GM12872 (cell line): ENCODE data around the gene BAZ1B.

ENCODE experiments used
- CTCF ChIP-seq: IDR thresholded peaks from 3 replicates; pipeline ENCODE4 v1.5.1; 2011; ENCODE audit warnings: low read depth, mild to moderate bottlenecking, low read length, moderate library complexity; ENCODE audit not compliant: insufficient read depth

The BAZ1B gene

GRCh38 chr7:73427902-73428787 lies 93.9 kb downstream of the BAZ1B start:
- TF ChIP-seq CTCF: no peak

GRCh38 chr7:73426016-73426415 lies 96.1 kb downstream of the BAZ1B start:
- no peak for TF ChIP-seq CTCF

GRCh38 chr7:73425356-73425983 lies 96.6 kb downstream of the BAZ1B start:
- TF ChIP-seq CTCF: no peak

GRCh38 chr7:73424489-73424885 lies 97.6 kb downstream of the BAZ1B start:
- no peak for TF ChIP-seq CTCF

- TF ChIP-seq CTCF: no peak
Measured at GRCh38 chr7:73423519-73424488, 98.3 kb downstream of the BAZ1B start.

- TF ChIP-seq CTCF: no peak
Measured at GRCh38 chr7:73418113-73418703, 103.9 kb downstream of the BAZ1B start.
